ENCODE results near the gene OPCML.

OPCML gene

GRCh38 chr11:132821499-132821898, 710.8 kb downstream of the OPCML start:
- no peak for DNase-seq

DNA sequence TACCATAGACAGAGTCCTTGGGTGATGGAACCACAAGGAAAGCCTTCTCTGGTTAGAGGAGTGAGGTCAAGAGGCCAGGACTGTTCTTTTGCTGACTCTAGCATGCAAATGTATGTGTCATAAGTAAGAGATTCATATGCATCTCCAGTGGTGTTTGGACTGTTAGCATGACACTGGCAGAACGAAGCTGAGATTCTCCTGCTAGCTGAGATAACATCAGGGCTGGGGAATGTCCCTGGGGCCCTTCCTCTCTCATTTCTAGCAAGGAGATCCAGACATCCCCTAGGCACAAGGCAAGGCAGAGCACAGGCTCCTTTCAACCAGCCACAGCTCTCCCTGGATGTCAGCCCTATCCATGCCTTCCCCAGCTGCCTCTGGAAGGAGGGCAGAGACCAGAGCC, 711.3 kb downstream of the OPCML start:
- DNase-seq: no peak

GRCh38 chr11:132818951-132819350, 713.4 kb downstream of the OPCML start:
- no peak for DNase-seq

DNA sequence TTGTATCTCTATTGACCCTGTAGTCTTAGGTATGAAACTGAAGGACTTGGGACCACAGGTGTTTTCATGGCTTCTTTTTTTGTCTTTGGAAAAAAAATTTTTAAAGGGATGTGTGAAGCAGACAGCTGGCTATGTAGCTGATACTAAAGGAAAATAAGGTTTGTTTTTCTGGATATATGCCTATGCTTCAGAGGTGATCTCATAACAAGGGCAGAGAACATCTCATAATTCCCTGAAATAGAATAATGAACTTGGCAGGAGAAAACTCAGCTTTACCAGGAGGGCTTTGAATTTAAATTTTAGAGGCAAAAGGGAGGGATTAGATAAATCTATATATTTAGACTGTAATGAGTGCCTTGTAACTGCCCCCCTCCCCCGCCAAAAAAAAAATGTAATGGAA, 714.9 kb downstream of the OPCML start:
- no peak for DNase-seq

DNA sequence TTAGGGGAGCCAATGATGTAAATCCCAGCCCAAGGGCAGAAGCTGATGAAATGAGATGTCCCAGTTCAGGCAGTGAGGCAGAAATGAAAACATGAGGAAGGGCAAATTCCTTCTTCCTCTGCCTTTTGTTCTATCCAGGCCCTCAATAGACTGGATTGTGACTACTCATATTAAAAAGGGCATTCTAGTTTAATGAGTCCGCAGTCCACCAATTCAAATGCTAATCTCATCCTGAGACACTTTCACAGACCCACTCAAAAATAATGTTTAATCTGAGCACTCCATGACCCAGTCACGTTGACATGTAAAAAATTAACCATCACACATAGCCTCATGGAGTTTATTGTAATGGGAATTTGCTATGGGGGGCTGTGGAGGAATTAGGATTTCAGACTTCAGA, 717.9 kb downstream of the OPCML start:
- DNase-seq: no peak

GRCh38 chr11:132811649-132812048, 720.7 kb downstream of the OPCML start:
- DNase-seq: no peak

DNA sequence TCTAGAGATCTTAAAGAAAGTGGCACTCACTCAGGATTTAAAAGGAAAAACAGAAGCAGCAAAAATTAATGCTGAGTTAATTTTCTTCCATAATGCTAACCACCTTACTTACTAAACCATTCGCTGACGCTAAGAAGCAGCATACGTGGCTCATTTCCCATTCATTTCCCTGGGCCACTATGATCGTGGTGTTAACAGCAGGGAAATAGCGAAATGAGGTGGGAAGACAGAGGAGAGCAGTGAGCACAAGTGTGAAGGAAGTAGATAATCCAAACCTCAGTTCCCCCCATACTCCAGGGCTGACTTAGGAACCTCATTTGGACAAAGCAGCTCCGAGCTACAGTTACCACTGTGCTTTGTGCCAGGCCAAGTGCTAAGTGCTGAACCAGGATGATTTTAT, 723.2 kb downstream of the OPCML start:
- DNase-seq: no peak

DNA sequence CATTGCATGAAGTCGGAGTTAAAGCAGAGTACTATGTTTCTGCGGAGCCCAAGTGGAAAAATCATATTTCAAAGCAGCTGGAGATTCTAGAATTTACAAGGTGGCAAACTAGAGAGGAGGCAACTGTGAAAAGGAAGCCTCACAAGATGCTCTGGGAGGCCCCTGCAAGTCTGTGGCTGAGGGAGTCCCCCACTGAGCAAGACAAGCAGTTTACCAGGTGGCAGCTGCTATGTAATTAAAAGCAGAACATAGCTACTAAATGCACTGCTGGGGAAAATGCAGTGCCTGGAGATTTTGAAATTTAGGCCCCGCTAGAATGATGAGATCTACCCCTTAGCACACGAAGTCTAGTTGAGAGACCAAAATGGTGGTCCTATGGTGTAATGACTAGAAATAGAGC, 728.0 kb downstream of the OPCML start:
- DNase-seq: no peak

- no peak for DNase-seq
Observed at GRCh38 chr11:132803436-132803835, 728.9 kb downstream of the OPCML start.

DNA sequence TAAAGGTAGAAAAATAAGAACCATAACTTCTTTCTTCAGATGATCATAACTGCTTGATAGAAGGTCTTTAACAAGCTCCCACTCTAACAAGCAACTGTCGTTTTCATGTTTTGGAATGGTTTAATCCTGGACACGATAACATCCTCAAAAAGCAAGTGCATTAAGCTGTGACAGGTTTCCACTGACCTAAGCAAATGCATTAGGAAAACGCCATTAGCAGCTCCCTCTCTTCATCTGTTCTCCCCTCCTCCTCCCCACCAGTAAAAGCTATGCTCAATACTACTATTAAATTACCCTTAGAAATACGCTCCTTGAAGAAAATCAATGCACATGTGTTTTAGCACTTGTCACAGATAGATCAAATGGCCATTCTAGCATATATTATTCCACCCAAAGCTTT, 729.4 kb downstream of the OPCML start:
- DNase-seq: no peak

GRCh38 chr11:132793831-132794230, 738.5 kb downstream of the OPCML start:
- DNase-seq: no peak

DNA sequence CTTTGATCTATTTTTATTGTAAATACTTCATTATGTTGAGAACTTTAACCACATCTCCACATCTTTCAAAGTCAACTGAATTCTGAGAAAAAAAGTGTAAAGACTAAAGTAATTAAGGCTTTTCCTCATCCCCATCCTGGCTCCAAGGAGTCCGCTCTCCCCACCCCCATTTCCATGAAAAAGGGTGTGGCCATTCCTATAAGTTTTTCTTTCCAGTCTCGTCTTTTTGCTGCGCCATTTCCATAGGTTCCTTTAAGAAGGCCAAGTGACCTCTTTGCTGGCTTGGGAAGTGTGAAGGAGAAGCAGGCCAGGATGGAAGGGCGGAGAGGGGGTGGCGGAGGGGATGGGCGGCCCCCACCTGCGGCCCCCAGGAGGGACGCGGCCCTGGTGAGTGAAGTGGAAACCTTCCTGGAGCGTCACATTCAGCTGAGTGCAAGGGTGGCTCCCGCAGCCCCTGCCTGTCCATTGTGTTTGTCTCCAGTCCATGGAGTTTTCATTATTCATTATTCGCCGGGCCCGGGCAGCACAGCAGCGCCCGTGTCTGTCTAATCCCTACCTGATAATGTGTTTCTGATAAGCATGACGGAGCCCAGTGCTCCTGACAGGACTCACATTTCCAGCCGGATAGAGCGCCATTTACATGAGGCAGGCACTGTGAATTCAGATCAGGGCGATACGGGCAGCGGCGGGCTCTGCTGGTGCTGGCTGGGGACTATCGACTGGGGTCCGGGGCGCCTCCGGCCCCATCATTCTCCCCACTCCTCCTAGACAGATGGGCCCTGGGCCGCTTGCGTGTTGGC, 739.8 kb downstream of the OPCML start:
- no peak for DNase-seq

GRCh38 chr11:132790971-132791370, 741.3 kb downstream of the OPCML start:
- no peak for DNase-seq

DNA sequence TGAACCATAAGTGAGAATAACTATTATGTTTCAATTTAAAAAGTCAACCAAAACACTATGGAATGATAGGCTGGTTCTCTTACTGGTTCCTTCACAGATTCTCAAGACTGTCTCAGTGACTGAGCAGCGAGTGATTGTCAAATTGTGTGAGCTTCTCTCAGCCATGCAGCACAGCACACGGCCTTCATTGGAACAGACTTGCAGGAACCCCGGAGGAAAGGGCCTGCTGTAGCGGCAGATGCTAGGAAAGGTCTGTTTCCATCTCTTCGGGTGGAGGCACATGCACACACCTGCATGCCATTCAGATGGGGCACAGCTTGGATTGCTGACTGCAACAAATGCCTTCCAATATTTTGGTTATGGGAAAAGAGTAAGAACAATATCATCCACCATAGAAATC, 741.8 kb downstream of the OPCML start:
- no peak for DNase-seq

DNA sequence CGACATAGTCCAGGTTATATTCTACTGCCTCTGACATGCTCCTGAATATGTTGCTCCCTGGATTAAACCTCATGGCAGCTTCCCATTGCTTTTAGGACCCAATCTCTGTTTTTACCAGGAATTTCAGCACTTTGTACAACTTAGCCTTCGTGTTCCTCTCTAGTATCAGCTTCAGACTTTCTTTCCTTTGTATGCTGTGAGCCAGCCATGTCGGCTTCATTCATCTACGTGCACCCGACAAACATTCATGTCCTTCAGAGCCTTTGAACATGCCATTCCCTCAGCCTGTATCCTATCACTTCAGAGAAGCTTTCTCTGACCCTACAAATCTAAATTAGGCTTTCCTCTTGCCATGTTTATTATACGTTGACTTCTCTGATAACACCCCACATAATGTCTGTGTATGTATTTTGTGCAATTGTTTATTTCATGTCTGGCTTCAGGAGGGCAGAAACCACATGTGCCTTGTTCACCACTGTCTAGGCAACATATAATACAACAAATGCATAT, 743.4 kb downstream of the OPCML start:
- DNase-seq: no peak

- DNase-seq: no peak
Observed at GRCh38 chr11:132785878-132786277, 746.4 kb downstream of the OPCML start.

DNA sequence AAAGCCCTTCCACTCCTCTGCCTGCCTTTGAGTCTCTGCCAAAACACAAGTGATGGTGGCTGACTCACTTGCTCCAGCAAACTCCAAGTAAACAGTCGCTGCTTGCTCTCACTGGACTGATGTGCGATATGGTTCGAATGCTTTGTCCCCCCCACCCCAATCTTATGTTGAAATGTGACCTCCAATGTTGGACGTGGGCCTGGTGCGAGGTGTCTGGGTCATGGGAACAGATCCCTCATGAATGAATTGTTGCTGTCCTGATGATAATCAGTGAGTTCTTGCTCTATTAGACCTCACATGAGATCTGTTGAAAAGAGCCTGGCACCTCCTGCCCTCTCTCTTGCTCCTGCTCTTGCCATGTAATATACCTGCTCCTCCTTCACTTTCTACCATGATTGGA, 747.9 kb downstream of the OPCML start:
- no peak for DNase-seq

DNA sequence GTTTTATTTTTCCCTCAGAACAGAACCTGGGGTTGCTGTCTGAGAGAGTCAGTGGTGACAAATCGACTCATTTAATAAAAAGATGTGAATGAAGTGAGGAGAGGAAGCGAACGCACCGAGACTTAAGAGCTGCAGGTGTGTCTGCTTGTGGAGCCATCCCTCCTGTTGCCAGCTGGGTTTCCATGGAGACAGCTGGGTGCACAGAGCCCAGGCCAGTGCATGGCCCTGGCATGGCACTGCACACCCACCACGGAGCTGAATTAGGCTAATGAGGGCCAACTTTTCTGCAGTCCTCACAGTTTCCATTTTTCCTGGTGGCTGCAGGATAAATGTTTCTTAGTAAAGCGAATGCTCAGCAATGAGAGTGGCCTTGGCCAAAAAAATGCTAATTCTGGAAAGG, 750.2 kb downstream of the OPCML start:
- DNase-seq: no peak

GRCh38 chr11:132780046-132780445, 752.3 kb downstream of the OPCML start:
- no peak for DNase-seq

DNA sequence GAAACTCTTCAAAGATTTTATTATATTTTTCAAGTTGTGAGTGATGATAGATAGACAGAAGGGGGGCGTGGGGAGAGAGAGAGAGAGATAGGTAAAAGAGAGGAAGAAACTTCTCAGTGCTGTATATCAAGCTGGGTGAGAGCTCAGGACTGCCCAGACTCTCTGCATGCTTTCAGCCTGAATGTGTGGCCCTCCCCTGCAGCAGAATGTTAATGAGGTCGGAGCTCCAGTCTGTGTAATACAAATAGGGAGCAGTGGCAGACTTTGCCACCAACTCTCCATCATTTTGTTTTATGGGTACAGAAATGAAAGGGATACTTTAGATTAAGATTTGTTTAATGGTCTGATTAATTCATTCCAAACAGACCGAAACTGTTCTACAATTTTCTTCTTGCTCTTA, 752.8 kb downstream of the OPCML start:
- DNase-seq: no peak

DNA sequence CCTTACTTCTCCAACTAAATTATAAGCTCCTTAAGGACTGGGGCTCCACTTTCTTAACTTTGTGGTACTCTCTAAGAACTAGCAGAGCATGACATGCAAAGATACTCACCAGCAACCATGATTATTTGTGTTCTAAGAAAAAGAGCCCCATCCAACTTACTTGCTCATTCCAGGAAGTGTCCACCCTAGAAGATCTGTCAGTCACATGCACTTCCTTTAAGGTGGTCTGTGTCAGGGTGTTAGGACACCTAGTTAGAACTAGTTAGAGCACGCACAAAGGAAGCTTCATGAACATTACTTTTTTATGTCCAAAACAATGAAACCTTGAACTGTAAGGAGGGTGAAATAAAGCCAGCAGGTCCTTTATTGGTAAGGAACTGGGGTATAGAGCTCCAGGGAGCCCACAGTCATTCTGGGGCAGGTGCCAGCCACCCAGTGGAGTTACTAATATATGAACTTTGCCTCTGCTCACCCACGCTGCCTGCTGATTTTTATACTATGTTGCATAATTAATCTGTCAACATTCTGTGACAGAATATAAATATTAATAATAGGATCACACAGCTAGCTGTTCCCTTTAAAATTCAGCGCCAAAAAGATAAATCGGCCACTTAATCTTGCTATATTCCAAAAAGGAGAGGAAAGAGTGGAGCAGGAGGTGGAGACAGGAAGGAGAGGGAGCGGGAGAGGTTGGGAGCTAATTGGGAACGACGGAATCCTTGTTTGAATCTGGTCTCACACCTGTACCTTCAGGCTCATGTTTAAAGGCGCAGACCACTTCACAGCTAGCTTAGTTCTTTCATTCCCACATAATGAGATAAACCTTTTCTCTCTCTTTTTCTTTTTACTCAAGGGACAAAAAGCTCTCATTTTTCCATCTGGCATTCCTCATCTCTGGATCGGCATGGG, 755.0 kb downstream of the OPCML start:
- no peak for DNase-seq

DNA sequence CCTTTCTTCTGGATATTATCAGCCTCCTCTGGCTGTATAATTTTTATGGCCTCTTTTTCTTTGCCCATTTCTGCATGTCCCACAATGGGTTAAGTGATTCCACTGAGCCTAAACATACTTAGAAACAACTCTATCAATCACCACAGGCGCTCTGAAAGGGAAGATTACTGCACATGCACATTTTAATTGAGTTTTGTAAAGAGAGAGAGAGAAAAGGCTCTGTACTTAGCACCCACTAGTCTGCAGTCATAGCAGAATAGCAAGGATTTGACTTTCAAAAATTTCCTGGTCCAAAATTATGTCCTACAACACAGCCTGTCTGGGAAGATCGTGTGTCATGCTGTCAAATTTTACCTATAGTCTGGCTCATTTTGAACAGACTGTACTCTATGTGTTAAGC, 758.5 kb downstream of the OPCML start:
- no peak for DNase-seq

DNA sequence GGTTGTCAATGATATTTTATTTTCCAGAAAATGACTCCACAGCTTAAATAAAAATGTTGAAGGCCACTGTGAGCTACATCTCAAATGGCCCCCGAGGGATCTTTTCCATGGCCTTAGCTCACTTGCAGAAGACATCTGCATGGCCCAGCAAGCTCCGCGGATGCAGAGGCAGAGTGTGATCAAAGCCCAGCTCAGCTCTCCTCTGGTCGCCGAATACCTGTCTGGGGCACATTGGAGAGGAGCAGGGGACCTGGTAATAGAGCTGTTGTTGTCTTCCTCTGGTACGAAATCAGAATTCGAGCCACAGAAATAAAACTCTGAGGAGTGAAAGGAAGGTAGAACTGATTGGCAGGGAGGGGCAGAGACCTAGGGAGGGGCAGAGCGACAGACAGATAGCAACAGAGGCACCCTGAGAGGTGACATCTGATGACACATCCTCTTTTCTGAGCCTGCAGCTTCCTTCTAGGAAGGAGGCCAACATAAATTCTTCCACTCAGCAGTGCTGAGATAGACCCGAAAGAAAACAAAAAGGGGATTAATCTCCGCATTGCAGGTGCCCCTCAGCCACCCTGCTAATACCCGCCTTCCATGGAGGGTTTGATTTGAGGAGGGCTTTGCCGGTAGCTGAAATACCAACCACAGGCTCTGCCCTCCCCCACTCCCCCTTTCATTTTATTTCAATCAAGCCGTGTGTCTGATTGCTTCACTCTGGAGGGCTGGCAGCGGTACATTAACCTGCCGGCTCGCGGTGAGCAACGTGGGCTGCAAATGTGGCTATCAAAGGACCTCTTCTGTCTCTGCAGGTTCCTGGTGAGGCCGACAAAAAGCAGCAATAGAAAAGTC, 759.4 kb downstream of the OPCML start:
- no peak for DNase-seq

Measured in activated T-cell treated with anti-CD3 and anti-CD28 coated beads for 4 hours (primary cell).